HepG2 (cell line): ENCODE results near the gene GLUD2. TPM values are rescaled to one million over a fixed set of nuclear protein-coding genes. Genes with fewer than 3 reads are reported as not detected.

ENCODE experiments used
- ATAC-seq: fragments of 200-7000 bp; cut with Tn5 transposase; 3 replicates; pipeline ENCODE4 v1.9.1; 2020; ENCODE audit warnings: mild to moderate bottlenecking, moderate library complexity
- BruUV-seq: library from RNA; stranded (reverse); fragments of 400-500 nt; replicated peaks from 2 replicates; lab custom pipeline; 2021; lab: Mats Ljungman, UMichigan
- CTCF ChIA-PET: fragments of 300-600 bp; formaldehyde crosslinking; extraction: SDS; loops from one replicate; lab custom pipeline; 2021; ENCODE audit warnings: low total read pairs, inconsistent platforms, low intra/inter-chr PET ratio; lab: Yijun Ruan, JAX
- POLR2A ChIA-PET: fragments of 350-600 bp; sonication (Branson Sonifier 250); formaldehyde crosslinking; loops from one replicate; lab custom pipeline; 2020; ENCODE audit warnings: antibody characterized with exemption, inconsistent platforms; lab: Yijun Ruan, JAX
- DNase-seq: peaks from one replicate; pipeline ENCODE4 v3.0.0-alpha.2; 2015; ENCODE audit warnings: low spot score
- FAIRE-seq: peaks from 3 replicates; lab custom pipeline; 2011; peaks lifted over from hg19 to GRCh38; lab: Jason Lieb, UNC
- H2AFZ ChIP-seq: one replicate; pipeline ENCODE4 v1.6.1; 2011; ENCODE audit warnings: low read length, inconsistent platforms
- H3K27ac ChIP-seq: fragments of 300-600 bp; 3 replicates; pipeline ENCODE4 v1.8.0; 2011; ENCODE audit warnings: mixed run types, mild to moderate bottlenecking, mixed read lengths, low read length, inconsistent platforms; ENCODE audit not compliant: insufficient read depth; ENCODE audit errors: extremely low read length
- H3K27me3 ChIP-seq, 2 experiments: fragments of 200-600 bp in 1 of 2; 2 replicates in 1 of 2; 3 replicates in 1 of 2; pipeline versions ENCODE4 v1.6.0 to v1.8.0; 2011; ENCODE audit warnings: low read length in 2 of 2, mild to moderate bottlenecking in 2 of 2, moderate library complexity in 2 of 2, inconsistent platforms in 1 of 2; ENCODE audit not compliant: insufficient read depth in 2 of 2, control insufficient read depth in 1 of 2
- H3K36me3 ChIP-seq, 2 experiments: fragments of 200-600 bp in 1 of 2; replicated peaks in 1 of 2; 2 replicates in 1 of 2; 3 replicates in 1 of 2; pipeline versions ENCODE4 v1.5.1 to v1.8.0; 2011; ENCODE audit warnings: low read length in 2 of 2, inconsistent platforms in 1 of 2; ENCODE audit not compliant: insufficient read depth in 2 of 2, control insufficient read depth in 1 of 2
- H3K4me1 ChIP-seq: 2 replicates; pipeline ENCODE4 v1.5.1; 2012; ENCODE audit warnings: low read length, inconsistent platforms; ENCODE audit not compliant: insufficient read depth
- H3K4me2 ChIP-seq: 2 replicates; pipeline ENCODE4 v1.6.0; 2011; ENCODE audit warnings: low read depth, low read length, inconsistent platforms
- H3K4me3 ChIP-seq, 3 experiments: fragments of 200-600 bp in 1 of 3; sonication (generic), shearing (Covaris generic) in 1 of 3; replicated peaks in 1 of 3; 2 replicates each; pipeline ENCODE4 v1.5.1; 2011 to 2016; ENCODE audit warnings: low read length in 3 of 3, inconsistent platforms in 2 of 3, low read depth in 2 of 3, mild to moderate bottlenecking in 2 of 3, control low read depth in 1 of 3, mixed read lengths in 1 of 3; ENCODE audit not compliant: insufficient read depth in 1 of 3
- H3K79me2 ChIP-seq: one replicate; pipeline ENCODE4 v1.6.1; 2011; ENCODE audit warnings: low read length, inconsistent platforms; ENCODE audit not compliant: insufficient read depth
- H3K9ac ChIP-seq: 2 replicates; pipeline ENCODE4 v1.6.0; 2011; ENCODE audit warnings: mild to moderate bottlenecking, low read depth, low read length, inconsistent platforms; ENCODE audit not compliant: insufficient read depth
- H3K9me3 ChIP-seq: 2 replicates; pipeline ENCODE4 v1.5.1; 2012; ENCODE audit warnings: mild to moderate bottlenecking, low read length
- H4K20me1 ChIP-seq: 2 replicates; pipeline ENCODE4 v1.6.0; 2011; ENCODE audit warnings: inconsistent platforms, mild to moderate bottlenecking, low read length, moderate library complexity; ENCODE audit not compliant: insufficient read depth
- BCL6 ChIP-seq: IDR thresholded peaks from 2 replicates; pipeline ENCODE4 v1.6.1; 2016; ENCODE audit warnings: missing genetic modification reagents, missing compliant biosample characterization
- FOSL2 ChIP-seq: sonication (generic); formaldehyde crosslinking; IDR thresholded peaks from 2 replicates; pipeline ENCODE4 v1.4.0; 2020; ENCODE audit warnings: missing genetic modification reagents
- FUBP1 ChIP-seq: sonication (generic); formaldehyde crosslinking; IDR thresholded peaks from 2 replicates; pipeline ENCODE4 v1.5.1; 2020; ENCODE audit warnings: missing genetic modification reagents, mild to moderate bottlenecking, borderline replicate concordance
- MAFF ChIP-seq: IDR thresholded peaks from 2 replicates; pipeline ENCODE4 v1.6.1; 2011; ENCODE audit warnings: low read depth, low read length, improper control_type of control experiment
- MAFK ChIP-seq, 2 experiments: IDR thresholded peaks in 1 of 2; conservative IDR thresholded peaks in 1 of 2; 2 replicates each; pipeline ENCODE4 v1.6.1; 2011; ENCODE audit warnings: improper control_type of control experiment in 2 of 2, low read length in 2 of 2
- ZNF12 ChIP-seq: sonication (generic); formaldehyde crosslinking; IDR thresholded peaks from 2 replicates; pipeline ENCODE4 v1.5.0; 2020; ENCODE audit warnings: missing genetic modification reagents
- ZNF317 ChIP-seq: sonication (generic); formaldehyde crosslinking; IDR thresholded peaks from 2 replicates; pipeline ENCODE4 v1.5.0; 2020; ENCODE audit warnings: mild to moderate bottlenecking, missing genetic modification reagents
- WGBS: methylation state at CpG from one replicate; pipeline ENCODE4 v1.1.6; 2017; ENCODE audit warnings: low lambda C conversion rate; 5-methylcytosine and 5-hydroxymethylcytosine counted together
- in situ Hi-C: cut with HindIII; loops from 2 replicates; pipeline ENCODE4 v1.10.0; 2017; ENCODE audit warnings: low pct_unique_long_range_greater_than_20kb; ENCODE audit not compliant: extremely low pct_ligation_motif_present
- intact Hi-C: fragments of 100-400 bp; cut with micrococcal nuclease; formaldehyde crosslinking; loops from one replicate; pipeline ENCODE4 v1.10.0; 2022; ENCODE audit not compliant: unreplicated experiment
- polyA plus RNA-seq, 8 experiments: library from polyadenylated mRNA; depleted of rRNA in 3 of 8; stranded (reverse) in 7 of 8; unstranded in 1 of 8; fragments of >200 nt; fragmentation: Illumina TruSeq in 4 of 8; extraction: Trizol in 4 of 8; gene quantifications; 2 replicates each; pipeline versions ENCODE4 v1.2.1 to v1.2.3, GENCODE V29; 2011 to 2016; ENCODE audit warnings: low read depth in 4 of 8, missing spikeins in 1 of 8, mixed read lengths in 1 of 8; ENCODE audit not compliant: insufficient read depth in 1 of 8
- total RNA-seq, 5 experiments: library from RNA; depleted of rRNA; stranded (reverse); fragments of >200 nt; fragmentation: Illumina TruSeq; extraction: Trizol; gene quantifications; 2 replicates each; pipeline ENCODE4 v1.2.3, GENCODE V29; 2016; ENCODE audit warnings: low read depth in 1 of 5
- TF ChIP-seq, protein P1 (sequence below): sonication (generic); formaldehyde crosslinking; IDR thresholded peaks from 2 replicates; pipeline ENCODE4 v1.8.0; 2022; ENCODE audit warnings: low read depth, missing genetic modification reagents

GLUD2 gene
- total and polyA plus RNA-seq, 2 of the 13 experiments (the other 11 are each of a cell fraction or from before 2014, with no cell fraction given), result 3.4 to 8.0 TPM

DNA sequence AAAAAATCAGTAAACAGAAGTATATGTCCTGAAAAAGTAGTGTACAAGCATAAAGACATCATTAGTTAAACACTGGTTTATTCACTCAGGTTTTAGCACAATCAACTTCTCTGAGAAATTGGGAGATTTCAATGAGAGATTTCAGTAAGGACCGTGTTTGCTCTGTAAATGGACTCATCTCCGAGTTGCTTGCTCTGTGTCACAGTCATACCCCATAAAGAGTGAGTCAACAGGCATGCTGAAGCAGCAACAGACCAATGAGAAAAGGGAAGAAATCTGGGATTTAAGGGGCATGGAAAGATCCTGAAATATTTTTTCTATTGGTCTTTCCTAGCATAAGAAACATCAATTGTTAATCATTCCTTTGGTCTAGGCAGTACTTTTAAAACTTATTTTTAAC, 4.7 kb downstream of the GLUD2 start:
- H3K9ac ChIP-seq, result no peak overlapping the region
- ATAC-seq, result peak; percentile 45; the same call in 1 of the 3 replicates
- no peaks in the 10 kb centered on the region for H4K20me1 ChIP-seq
- H3K4me2 ChIP-seq, result no peak overlapping the region
- no TSS peak for BruUV-seq
- ChIA-PET CTCF (no interaction called here), POLR2A (no interaction called here)
- H2AFZ ChIP-seq, result no peak overlapping the region
- TF ChIP-seq ZNF12 (CRISPR knock-in tag) (no peak), BCL6 (no peak), ZNF317 (CRISPR knock-in tag) (no peak), FOSL2 (0 out of 2 replicates have a peak, but pooled peaks have one; percentile 26)
- H3K27me3 ChIP-seq, result no peaks in the 10 kb centered on the region
- no peaks in the 10 kb centered on the region for H3K9me3 ChIP-seq
- intact Hi-C loops (no loop called here), in situ Hi-C loops (no loop called here)
- DNase-seq, result peak; percentile 11
- H3K79me2 ChIP-seq, result no peaks in the 10 kb centered on the region
- no peak for FAIRE-seq
- H3K27ac ChIP-seq, result no peak overlapping the region
- no peaks in the 10 kb centered on the region for H3K4me1 ChIP-seq
- WGBS, result 4% methylated on average over 2 of the region's 2 CpGs
- H3K4me3 ChIP-seq, result no peak overlapping the region
- H3K36me3 ChIP-seq, result no peaks in the 10 kb centered on the region

- BruUV-seq, result no TSS peak
- no peak for FAIRE-seq
- CTCF ChIA-PET, result no interaction called here
Observed at GRCh38 chrX:121062289-121062688, 14.9 kb downstream of the GLUD2 start.

More at GRCh38 chrX:121062289-121062688, 14.9 kb downstream of the GLUD2 start:
- H3K9ac ChIP-seq, result no peak overlapping the region
- intact Hi-C loops (no loop called here), in situ Hi-C loops (no loop called here)
- H3K27ac ChIP-seq, result no peak overlapping the region
- POLR2A ChIA-PET, result no interaction called here
- TF ChIP-seq MAFK (conservative IDR thresholded peaks at IDR 0.05 in 1 of 2, IDR thresholded peaks at IDR 0.05 in 1 of 2; ENCODE audit: low read length in 2 of 2) (peak in 1 of 2 experiments; percentile 49; a peak in 1 of 4 replicates), FUBP1 (CRISPR knock-in tag) (no peak), MAFF (peak; percentile 22; the same call in 1 of the 2 replicates)
- TF ChIP-seq, protein P1, sequence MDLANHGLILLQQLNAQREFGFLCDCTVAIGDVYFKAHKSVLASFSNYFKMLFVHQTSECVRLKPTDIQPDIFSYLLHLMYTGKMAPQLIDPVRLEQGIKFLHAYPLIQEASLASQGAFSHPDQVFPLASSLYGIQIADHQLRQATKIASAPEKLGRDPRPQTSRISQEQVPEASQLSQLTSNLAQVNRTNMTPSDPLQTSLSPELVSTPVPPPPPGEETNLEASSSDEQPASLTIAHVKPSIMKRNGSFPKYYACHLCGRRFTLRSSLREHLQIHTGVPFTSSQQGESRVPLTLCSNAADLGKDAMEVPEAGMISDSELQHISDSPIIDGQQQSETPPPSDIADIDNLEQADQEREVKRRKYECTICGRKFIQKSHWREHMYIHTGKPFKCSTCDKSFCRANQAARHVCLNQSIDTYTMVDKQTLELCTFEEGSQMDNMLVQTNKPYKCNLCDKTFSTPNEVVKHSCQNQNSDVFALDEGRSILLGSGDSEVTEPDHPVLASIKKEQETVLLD, result no peak
- TF ChIP-seq, all 625 proteins: peak for 2
- Histone ChIP-seq H3K9me3 (no peaks in the 10 kb centered on the region), H2AFZ (no peak overlapping the region), H3K27me3 (no peaks in the 10 kb centered on the region), H3K79me2 (no peaks in the 10 kb centered on the region), H3K4me1 (no peaks in the 10 kb centered on the region), H3K4me2 (no peak overlapping the region), H3K36me3 (no peaks in the 10 kb centered on the region), H3K4me3 (no peak overlapping the region), H4K20me1 (no peaks in the 10 kb centered on the region)
- WGBS, result 53% methylated on average over 3 of the region's 3 CpGs
- ATAC-seq, result no peak
- no peak for DNase-seq
